LNCAP (cell line): ENCODE measurements around the gene SDR42E2.

Source experiments
- CTCF ChIP-seq: fragments of 450-650 bp; IDR thresholded peaks from 2 replicates; pipeline ENCODE4 v1.5.1; 2017; ENCODE audit warnings: mild to moderate bottlenecking

Gene SDR42E2

GRCh38 chr16:22183901-22184614 lies 21.8 kb downstream of the SDR42E2 start:
- TF ChIP-seq CTCF = peak; percentile 19; the same call in 1 of the 2 replicates

DNA sequence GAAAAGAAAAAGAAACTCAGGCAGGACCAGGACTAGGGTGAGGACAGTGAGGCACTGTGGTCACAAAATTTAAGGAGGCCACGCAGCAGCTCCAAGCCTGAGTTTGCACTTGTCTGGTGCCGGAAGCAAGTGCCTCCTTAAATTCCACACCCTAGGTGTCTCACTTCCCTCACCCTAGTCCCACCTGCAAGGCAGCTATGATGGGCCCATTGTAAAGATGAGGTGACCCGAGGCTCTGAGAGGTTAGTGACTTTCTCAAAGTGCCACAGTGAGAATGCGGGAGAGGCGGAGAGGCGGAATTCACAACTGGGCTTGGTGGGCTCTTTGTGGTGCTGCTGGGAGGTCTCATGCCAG lies 22.3 kb downstream of the SDR42E2 start:
- TF ChIP-seq CTCF = no peak

DNA sequence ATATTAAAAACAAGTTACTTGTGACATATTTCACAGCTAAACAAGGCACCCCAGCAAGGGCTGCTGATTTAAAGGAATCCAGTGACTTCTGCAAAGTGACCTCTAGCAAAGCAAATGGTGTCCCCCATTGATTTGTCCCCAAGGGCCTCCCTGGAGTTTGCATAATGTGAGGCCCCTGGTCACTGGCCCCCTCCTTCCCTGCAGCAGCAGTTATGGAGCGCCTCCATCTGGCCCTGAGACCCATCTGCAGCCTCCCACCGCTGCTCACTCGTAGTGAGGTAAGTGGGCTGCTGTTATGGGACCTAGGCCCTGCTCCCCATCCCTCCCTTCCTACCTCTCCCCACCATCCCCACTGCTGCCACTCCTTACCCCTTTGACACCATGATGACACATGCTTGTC lies 24.2 kb downstream of the SDR42E2 start:
- no peak for TF ChIP-seq CTCF

GRCh38 chr16:22188267-22188594 lies 25.9 kb downstream of the SDR42E2 start:
- TF ChIP-seq CTCF = no peak

DNA sequence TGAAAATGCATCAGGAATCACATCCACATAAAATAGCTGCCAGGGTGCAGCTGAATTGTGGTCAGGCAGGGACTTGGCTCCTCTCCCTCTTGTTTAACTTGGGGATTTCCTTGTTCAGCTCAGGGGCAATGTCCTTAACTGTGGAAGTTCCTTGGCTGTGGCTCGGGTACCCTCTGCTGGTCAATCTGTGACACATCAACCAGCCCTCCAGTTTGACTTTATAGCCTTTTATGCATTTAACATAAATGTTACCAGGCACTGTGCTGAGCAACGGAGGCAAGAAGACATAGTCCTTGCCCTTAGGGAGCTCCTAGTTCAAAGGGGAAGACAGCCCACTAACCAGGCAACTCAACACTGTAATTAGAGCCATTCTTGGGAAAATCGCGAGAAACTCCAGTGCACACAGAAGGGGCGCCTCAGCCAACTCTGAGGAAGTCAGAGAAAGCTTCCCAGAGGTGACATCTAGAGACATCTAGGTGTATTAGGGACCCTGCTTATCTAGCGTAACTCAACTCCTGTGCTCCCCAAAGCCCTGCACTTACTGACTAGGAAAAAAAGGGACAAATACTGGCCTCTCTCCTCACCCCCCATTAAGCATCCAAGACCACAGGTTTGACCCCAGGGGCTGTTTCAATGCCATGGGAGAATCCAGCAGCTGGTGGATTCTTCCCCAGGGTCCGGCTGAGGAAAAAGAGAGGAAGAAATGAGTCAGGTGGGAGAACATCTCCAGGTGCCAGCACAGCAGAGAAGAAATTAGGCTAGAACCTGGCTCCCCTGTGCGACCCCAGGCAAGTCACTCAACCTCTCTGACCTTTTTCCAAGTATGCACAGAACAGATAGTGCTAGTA lies 26.5 kb downstream of the SDR42E2 start:
- peak; percentile 86 for TF ChIP-seq CTCF

- TF ChIP-seq CTCF = no peak
These were observed 27.3 kb downstream of the SDR42E2 start for GRCh38 chr16:22189473-22190080.

DNA sequence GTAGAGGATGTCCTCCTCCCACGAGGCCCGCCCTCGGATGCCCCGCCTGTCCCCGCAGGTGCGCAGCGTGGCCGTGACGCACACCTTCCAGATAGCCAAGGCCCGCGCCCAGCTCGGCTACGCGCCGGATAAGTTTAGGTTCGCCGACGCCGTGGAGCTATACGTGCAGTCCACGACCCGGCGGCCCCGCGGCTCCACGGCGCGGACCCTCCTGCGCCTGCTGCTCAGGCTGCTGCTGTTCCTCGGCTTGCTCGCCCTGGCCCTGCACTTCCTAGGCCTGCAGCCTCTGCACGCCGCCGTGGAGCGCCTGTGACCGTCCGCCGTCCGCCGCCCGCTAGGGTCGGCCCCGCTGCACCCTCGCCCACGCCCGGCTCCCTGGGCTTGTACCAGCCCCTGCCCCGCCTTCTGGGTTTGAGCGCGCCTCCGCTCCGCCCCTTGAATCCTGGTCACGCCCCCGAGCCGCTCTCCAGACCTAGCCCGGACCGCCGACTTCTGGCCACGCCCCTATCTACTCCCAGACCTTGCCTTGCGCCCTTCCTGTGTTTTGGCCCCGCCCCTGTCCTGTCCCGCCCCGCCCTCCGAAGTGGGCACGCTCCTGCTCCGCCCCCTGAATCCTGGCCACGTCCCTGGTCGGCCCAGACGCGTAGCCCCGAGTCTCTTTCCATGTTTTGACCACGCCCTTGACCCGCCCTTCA lies 27.9 kb downstream of the SDR42E2 start:
- no peak for TF ChIP-seq CTCF
